Gastrocnemius medialis (tissue), 4 donors: Measurements from ENCODE around the gene AHNAK2.
"Not testable (repeated sequence)": the region's sequence is repeated elsewhere in the genome, so short reads cannot be mapped to it uniquely, and the experiment has no call there.

ENCODE experiments used
- POLR2A ChIP-seq, 2 donors: fragments of 450-650 bp; IDR thresholded peaks; one replicate each; pipeline ENCODE4 v1.6.1; 2017; ENCODE audit warnings: antibody characterized with exemption in 2 of 2, mild to moderate bottlenecking in 2 of 2, moderate library complexity in 2 of 2
- TF ChIP-seq, protein P1 (sequence below), 5 experiments: fragments of 450-650 bp in 3 of 5; fragments of 200-600 bp in 2 of 5; sonication (generic) in 2 of 5; IDR thresholded peaks in 4 of 5; conservative IDR thresholded peaks in 1 of 5; 1 replicate in 4 of 5; 2 replicates in 1 of 5; pipeline ENCODE4 v1.5.1; 2016 to 2019; ENCODE audit warnings: antibody characterized with exemption in 5 of 5, mild to moderate bottlenecking in 3 of 5, moderate library complexity in 3 of 5

DNA sequence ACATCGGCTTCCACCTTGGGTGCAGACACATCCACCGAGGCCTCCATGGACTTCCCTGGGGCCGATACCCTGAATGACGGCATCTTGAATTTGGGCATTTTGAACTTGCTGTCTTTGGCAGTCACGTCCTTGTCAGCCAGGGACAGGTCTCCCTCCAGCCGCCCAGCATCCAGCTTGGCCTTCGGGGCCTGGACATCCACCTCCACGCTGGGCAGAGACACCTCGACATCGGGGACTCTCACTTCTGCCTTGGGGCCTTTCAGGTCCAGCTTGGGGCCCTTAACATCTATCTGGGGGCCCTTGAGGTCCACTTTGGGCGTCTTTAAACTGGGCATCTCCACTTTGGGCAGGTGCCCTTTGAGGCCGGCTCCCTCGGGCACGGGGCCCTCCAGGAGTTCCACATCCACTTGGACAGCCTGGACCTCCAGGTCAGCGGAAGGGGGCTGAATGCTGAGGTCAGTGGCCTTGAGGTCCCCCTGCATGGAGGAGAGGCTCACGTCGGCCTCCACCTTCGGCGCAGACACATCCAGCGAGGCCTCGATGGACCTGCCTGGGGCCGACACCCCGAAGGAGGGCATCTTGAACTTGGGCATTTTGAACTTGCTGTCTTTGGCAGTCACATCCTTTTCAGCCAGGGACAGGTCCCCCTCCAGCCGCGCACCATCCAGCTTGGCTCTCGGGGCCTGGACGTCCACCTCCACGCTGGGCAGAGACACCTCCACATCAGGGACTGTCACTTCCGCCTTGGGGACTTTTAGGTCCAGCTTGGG, 33.6 kb downstream of the AHNAK2 start:
- TF ChIP-seq, protein P1, sequence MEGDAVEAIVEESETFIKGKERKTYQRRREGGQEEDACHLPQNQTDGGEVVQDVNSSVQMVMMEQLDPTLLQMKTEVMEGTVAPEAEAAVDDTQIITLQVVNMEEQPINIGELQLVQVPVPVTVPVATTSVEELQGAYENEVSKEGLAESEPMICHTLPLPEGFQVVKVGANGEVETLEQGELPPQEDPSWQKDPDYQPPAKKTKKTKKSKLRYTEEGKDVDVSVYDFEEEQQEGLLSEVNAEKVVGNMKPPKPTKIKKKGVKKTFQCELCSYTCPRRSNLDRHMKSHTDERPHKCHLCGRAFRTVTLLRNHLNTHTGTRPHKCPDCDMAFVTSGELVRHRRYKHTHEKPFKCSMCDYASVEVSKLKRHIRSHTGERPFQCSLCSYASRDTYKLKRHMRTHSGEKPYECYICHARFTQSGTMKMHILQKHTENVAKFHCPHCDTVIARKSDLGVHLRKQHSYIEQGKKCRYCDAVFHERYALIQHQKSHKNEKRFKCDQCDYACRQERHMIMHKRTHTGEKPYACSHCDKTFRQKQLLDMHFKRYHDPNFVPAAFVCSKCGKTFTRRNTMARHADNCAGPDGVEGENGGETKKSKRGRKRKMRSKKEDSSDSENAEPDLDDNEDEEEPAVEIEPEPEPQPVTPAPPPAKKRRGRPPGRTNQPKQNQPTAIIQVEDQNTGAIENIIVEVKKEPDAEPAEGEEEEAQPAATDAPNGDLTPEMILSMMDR (IDR thresholded peaks at IDR 0.05 in 4 of 5, conservative IDR thresholded peaks at IDR 0.05 in 1 of 5), result not testable (repeated sequence)
- TF ChIP-seq POLR2A (IDR thresholded peaks at IDR 0.05), result not testable (repeated sequence)
